Measurements from ENCODE around the gene PES1.
"Not testable (repeated sequence)": the region's sequence is repeated elsewhere in the genome, so short reads cannot be mapped to it uniquely, and the experiment has no call there.

Gene PES1

GRCh38 chr22:30542811-30543188 lies 48.9 kb downstream of the PES1 start:
- DNase-seq: no peak

DNA sequence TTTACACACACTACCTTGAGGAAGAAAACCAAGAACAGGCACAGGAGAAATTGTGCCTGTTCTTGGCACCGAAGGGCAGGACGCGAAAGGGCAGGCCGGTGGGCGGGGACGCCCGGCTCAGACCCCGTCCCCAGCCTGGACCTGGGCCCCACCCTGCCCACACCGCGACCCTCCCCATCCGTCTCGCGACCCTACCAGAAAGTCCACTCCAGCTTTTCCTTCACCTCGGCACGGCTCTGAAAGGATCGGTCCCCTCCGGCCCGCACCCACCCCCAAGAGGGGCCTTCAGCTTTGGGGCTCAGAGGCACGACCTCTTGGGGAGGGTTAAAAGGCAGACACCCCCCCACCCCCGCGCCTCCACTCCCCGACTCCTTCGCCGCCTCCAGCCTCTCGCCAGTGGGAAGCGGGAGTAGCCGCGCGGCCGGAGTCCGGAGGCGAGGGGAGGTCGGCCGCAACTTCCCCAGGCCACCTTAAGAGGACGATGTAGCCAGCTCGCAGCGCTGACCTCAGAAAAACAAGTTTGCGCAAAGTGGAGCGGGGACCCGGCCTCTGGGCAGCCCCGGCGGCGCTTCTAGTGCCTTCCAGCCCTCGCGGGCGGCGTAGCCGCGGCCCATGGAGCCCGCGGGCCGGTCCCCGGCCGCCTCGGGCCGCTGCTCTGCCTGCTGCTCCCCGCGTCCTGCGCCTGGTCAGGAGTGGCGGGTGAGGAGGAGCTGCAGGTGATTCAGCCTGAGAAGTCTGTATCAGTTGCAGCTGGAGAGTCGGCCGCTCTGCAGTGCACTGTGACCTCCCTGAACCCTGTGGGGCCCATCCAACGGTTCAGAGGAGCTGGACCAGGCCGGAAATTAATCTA lies 49.5 kb downstream of the PES1 start:
- no peak for DNase-seq

DNA sequence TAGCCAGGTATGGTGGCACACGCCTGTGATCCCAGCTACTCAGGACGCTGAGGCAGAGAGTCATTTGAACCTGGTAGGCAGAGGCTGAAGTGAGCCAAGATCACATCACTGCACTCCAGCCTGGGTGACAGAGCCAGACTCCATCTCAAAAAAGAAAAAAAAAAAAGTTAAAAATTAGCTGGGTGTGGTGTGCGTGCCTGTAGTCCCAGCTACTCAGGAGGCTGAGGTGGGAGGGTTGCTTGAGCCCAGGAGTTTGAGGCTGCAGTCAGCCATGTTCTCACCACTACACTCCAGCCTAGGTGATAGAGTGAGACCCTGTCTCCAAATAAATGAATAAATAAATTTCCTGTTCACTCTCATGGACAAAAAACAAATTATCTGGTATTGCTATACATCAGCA lies 50.2 kb downstream of the PES1 start:
- not testable (repeated sequence) for DNase-seq

DNA sequence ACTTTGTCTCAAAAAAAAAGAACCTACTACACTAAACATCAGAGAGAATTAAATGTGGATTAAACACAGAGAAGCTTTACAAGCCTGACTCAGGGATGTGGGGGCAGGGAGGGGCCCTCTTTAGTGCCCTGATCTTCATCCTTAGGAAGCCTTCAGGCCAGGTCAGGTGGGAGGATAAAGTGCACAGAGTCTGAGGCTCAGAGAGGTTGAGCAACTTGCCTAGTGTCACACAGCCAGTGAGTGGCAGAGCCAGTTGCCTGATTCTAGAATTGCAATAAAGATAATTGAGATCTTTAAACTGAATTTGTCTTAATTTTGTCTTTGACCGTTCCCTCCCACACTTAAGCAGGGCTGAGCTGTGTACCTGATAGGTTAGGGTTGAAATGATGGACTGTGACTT lies 52.3 kb downstream of the PES1 start:
- no peak for DNase-seq

- no peak for DNase-seq
Measured at GRCh38 chr22:30538280-30538679, 53.4 kb downstream of the PES1 start.

GRCh38 chr22:30537083-30537731 lies 54.5 kb downstream of the PES1 start:
- DNase-seq: no peak

DNA sequence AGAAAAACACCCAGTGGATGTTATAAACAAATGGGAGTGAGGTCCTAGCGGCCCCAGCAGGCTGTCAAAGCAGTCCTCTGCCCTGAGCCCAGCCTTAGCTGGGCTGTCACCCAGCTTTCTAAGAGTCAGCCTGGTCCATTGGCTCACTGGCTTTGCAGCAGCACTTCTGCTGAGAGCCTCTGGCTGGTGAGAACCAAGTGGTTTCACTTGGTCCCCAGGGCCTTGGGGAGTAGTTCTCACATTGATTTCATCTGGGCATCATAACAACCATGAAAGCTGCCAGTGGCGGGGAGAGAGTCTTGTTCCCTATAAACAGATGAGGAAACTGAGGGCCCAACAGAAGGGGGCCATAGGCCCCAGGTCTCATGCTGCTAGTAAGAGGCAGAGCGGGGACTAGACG lies 56.5 kb downstream of the PES1 start:
- DNase-seq: no peak

- DNase-seq: no peak
Measured at GRCh38 chr22:30531651-30532608, 59.8 kb downstream of the PES1 start.

- DNase-seq: no peak
Measured at GRCh38 chr22:30526656-30527055, 65.1 kb downstream of the PES1 start.
